T-helper 1 cell (primary cell): Measurements from ENCODE around the gene SERINC5.
A peak's percentile ranks its signal among the peaks of the same experiment; 100 is the strongest.

Experiments
- DNase-seq, 5 donors: peaks; one replicate each; pipeline ENCODE4 v3.0.0-alpha.2; 2012 to 2020

SERINC5 gene

DNA sequence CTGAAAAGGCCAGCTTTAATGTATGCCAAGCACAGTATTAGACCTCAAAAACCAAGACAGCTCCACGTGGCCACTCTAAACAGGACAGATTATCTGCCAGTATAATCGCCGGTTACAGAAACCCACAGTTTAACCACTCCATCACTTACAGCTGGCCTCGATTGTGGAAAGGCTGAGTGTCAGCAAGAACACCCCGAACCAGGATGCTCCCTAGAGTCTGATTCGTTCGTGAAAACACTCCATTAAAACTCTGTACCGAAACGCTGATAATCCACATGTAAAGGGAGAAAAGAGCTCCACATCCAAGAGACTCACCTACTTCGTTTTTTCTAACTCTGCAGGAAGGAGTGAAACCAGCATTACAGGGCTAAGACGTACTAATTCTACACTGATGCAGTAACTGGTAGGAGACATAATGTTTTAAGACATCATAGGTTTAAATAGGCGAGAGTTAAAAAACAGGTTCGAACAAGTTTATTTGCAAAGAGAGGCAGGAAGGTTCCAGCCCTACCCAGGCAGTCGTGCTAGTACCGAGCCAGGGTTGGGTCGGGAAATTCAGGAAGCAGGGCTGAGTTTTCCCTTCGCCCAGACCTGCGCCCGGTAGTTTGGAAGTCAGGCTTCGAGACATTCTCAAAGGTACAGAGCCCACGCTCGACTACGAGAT, 949 bp downstream of the SERINC5 start:
- peak in 2 of 5 donors; percentile 36 to 48 for DNase-seq

DNA sequence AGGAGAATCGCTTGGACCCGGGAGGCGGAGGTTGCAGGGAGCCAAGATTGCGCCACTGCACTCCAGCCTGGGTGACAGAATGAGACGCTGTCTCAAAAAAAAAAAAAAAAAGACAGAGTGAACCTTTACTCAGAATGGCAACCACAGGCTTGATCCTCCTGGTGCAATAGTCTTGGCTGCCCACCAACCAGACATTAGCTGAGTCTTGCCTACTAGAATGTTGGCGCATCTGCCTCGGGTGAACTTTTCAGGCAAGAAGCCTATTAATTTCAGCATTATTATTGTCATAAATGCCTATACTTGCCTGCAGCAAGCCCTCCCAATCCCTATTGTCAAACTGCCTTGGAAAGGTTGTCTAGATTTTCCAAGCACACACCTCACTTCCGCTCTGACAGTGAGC, 4.2 kb downstream of the SERINC5 start:
- DNase-seq: no peak

DNA sequence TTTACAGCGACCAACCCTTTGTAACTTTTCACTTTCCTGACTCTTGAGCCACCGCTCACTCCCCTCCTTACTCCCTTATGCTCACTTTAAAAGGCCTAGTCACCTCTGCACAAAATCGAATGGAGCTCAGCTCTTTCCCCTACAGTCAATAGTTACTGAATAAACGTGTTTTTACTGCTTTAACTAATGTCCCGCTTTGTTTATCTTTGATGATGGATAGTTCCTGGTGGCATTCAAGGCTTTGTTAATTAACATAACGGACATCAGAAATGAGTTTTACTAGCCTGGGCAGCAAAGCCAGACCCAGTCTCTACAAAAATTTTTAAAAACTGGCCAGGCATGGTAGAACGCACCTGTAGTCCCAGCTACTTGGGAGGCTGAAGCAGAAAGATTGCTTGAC, 5.0 kb downstream of the SERINC5 start:
- no peak for DNase-seq

DNA sequence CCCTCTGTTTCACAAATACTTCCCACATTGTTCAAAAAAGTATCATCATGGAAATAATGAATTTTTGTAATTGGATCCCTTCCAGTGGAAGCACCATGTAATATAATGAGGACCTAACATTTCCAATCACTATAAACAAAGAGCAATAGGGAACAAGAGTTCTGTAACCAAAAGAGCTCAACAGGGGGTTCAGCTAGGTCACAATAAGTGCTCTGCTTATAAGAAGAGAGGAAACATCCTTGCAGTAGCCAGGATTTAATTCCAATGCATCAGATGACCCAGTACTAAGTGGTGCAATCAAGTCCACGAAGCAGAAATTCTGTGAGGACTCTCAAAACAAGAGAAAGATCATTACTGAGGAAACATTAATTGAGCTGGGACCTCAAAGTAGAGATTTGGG, 5.9 kb downstream of the SERINC5 start:
- no peak for DNase-seq

DNA sequence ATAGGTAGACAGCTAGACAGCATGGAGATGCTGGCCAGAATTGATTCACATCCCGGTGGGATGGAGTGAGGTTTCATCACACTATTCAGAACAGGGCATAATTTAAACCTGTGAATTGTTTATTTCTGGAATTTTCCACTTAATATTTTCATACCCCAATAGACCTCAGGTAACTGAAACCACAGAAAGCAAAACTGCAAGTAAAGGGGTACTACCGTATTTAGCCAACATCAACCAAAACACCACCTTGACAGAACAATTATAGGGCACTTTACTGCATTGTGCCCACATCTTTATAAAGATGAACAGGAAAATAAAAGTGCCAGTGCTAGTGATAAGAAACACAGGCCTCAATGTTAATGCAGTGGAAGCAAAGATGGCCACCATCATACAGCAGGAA, 7.5 kb downstream of the SERINC5 start:
- no peak for DNase-seq

DNA sequence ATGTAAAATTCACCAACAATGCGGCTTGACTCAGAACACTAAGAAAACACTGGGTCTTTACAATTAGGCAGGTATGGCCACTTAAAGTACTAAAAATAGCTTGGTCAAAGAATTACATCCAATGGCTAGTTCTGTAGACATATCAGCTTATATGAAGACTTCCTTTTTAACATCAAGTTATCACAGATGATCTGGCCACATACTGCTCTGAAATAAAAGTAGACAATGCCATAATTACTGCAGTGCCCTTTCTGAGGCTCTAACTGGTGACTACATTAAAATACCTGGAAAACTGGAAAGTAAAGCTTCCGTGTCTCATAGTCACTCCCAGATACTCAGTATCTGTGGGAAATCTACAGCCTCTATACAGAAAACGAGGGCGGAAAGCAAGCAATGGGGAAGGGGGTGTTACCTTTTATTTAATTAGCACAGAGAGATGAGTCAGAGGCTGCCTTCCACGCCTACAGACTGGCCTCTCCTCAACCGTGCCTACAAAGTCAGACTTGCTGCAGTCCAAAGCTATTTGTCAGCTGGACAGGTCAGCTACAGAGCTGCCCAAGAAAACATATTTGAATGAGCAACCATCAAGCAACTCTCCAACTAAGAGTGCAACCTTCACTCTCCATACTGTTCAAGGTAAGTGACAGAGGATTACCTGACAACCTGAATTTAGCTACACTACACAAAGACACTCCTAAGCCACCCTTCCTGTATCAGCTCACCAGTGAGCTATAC, 8.7 kb downstream of the SERINC5 start:
- DNase-seq: peak in 3 of 5 donors; percentile 18 to 57 (median 36)

DNA sequence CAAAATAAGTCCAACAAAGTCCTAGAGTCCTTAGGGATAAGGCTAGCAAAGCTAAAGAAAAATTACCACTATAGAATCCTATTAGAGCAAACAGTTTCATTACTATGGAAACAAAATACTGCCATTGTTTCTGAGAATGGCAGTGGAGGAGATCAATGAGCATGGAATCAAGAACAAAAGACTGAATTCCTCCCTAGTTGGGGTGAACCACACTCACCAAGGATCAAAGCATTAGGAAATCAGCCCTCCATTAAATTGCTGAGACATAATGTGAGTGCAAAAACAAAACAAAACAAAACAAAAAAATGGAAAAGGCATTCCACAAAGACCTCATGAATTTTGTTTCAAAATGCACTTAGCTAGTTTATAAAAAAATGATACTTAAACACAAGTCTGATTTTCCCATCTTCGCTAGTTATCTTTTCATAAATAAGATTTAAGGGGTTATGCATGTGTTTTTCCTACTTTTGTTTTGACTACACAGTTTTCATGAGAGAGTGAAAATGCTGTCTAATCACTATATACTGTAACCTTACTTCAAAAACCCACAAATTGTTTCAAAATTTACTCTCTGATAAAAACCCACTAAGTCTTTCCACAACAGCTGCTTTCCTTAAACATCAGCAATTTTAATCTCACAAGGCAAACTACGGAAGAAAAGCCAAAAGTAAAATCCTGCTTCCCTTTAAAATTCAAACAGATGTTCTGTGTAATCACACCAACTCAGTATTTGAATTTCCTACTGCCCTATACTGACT, 9.7 kb downstream of the SERINC5 start:
- no peak for DNase-seq

DNA sequence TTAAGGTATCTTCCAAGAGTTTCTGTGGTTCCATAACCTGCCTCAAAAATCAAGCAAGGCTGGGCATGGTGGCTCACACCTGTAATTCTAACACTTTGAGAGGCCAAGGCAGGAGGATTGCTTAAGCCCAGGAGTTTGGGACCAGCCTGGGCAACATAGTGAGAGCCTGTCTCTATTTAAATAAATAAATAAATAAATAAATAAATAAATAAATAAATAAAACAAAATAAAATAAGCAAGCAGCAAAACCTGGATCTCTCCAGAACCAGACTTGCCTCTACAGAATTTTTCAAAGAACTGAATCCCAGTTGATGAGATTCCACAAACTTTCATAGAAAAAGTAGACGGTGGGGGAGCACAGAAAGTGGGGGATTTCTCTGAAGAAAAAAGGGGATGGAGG, 12.3 kb downstream of the SERINC5 start:
- no peak for DNase-seq

DNA sequence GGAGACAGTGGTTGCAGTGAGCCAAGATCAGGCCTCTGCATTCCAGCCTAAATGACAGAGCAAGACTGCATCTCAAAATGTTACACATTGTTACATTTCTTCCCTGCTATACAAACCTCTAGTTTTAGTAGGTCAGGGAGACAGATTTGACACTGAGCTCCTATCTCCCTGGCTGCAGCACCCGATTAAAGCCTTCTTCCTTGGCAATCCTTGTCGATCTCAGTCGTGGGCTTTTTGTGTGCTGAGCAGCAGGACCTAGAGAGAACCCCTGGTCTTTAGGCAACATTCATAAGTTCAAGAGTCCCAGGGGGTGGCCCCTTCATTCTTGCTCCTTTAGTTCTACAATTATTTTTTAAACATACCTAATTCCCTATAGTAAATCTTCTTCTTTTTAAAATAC, 13.0 kb downstream of the SERINC5 start:
- DNase-seq: no peak

DNA sequence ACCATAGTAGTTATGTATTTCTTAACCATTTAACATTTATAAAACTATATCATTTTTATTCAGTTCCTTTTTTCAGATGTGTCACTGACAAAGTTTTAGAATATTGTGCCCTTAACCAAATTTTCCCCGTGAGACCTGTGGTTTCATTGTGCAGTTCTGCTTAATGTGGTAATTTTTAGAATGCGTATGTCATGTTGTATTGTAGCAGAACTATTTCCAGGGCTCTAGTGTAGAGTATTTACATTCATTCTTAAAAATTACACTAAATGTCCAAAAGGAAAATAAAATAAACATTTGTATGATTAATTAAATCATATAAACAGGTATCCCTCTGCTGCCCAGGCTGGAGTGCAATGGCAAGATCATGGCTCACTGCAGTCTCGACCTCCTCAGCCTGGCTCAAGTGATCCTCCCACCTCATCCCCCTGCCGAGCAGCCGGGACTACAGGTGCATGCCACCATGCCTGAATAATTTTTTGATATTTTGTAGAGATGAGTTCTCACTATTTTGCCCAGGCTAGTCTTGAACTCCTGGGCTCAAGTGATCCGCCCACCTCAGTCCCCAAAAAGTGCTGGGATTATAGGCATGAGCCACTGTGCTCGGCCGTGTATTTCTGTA, 15.4 kb downstream of the SERINC5 start:
- no peak for DNase-seq

DNA sequence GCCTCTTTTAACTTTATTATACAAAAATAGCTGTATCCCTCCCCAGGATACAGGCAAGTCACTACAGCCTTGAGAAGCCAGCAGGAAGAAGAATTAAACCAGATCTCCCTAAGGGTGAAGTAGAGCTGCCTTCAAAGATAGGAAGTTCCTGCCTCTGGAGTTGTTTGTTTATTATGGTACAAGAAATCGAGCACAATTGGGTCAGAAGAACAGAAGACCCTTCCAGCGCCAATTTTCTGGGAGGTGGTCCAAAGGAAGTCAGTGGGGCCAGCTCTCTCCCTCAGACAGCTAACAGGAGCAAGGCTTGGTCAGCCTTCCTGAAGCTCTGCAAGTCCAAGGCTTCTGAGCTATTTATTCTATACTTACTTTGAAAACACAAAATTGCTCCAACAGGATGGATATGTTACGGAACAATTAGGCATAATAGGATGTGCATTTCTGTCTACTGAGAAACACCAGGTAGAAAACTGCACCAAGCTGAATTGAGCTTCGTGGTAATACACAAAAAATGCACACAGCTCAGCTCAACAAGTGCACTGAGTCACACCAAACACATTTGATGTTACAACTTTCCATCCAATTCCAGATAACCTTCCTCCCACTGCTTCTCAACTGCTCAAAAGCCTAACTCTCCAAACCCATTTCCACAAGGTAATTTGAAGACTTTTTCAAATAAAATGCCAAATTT, 16.0 kb downstream of the SERINC5 start:
- DNase-seq: no peak

DNA sequence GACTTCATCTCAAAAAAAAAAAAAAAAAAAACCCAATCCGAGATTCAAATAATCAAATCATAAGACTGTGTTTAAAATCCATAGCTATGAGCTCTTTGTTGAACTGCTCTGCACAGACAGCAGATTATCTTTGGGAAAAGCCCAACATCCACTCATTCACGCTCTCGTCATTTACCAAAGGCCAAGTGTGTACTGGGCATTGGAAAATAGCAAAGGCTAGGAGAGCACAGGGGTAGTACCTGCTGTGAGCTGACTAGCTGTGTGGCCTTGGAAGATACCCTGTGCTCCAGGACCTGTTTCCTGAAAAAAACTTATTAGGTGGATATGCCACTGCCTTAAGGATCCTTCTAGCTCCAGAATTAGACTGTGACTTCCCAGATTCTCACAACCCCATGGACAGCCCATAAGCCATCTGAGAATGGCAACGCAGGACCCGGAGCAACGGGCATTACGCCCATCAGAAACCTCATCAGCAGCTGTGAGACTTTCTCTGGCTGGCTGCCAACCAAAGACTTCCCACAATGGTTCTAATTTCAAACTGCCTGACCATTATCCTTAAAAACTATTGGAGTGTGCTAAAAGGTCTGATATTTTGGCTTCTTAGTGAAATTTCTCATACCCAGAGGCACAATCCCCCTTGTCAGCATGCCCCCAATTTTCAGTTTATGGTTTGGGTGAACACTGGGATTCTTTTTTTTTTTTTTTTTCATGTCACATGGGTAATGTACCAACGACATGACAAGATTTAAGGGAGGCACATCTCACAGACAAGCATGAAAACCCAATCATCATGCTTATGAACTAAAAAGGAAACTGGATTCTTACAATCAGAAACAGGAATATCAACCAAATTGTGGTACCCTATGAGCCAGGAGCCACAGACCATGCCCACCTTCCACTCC, 16.8 kb downstream of the SERINC5 start:
- peak in 1 of 5 donors; percentile 19 for DNase-seq

DNA sequence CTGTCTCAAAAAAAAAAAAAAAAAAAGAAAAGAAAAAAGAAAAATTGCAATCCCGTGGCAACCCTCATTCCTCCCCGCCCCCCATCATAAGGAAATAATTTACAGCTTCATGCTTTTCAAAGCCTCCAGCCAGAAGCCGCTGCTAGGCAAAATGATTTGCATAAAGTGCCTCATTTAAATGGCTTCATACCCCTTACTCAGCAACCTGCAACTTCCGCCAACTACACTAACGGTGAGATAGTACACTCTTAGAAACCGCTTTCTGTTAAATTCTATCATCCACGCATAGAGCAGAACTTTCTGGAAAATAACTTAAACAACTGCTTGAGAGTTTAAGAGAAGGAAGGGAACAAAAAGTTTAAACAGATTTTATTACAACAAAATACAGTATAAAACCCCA, 17.8 kb downstream of the SERINC5 start:
- peak in 2 of 5 donors; percentile 21 to 50 for DNase-seq

DNA sequence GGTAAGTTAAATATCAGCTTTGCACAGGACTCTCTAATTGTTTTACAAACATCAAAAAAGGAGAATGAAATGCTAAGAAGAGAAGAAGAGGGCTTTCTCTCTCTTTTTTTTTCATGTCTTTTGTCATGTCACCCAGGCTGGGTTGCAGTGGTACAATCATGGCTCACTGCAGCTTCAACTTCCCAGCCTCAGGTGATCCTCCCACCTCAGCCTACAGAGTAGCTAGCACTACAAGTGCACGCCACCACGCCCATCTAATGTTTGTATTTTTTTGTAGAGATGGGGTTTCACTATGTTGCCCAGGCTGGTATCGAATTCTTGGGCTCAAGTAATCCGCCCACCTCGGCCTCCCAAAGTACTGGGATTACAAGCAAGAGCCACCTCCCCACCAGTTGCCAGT, 18.6 kb downstream of the SERINC5 start:
- no peak for DNase-seq

DNA sequence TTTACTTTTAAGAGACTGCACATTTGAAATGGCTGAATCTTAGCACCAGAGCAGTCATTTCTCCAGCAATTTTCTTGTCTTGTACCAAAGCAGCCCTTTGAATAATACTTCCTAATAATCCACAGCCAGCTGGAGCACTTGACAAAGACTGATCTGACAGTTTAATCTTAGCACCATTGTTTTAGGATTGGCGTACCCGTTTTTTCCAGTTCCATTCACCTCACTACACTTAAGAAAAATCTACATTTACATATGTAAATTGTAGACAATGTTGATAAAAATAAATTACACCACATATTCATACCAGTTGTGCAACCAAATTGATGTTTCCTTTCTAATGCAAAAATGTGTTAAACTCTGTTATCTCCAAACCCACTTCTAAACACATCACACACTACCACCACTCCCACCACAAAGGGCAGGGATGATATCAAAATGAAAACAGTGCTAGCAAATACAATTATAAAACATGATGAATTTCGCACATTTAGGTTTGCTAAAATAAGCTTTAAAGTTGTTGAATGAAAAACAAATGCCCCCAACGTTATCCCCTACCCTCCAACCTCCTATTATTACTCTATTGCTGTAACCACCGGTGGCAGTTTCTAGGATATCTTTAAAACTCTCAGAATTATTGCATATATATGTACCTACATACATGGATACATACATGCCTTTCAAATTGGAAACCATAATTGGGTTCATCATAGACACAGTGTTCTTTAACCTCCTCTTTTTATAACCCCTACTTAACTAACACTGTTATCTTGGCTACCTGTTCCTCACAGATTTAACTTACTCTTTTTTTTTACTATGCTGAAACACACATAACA, 21.5 kb downstream of the SERINC5 start:
- DNase-seq: no peak

DNA sequence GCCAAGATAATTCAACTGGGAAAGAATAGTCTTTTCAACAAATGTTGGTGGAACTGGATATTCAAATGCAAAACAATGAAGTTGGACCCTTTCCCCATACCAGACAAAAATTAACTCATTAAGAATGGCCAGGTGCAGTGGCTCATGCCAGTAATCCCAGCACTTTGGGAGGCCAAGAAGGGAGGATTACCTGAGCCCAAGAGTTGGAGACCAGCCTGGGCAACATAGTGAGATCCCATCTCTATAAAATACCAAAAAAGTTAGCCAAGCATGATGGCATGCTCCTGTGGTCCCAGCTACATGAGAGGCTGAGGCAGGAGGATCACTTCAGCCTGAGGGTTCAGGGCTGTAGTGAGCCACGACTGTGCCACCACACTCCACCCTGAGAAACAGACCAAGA, 24.2 kb downstream of the SERINC5 start:
- no peak for DNase-seq

DNA sequence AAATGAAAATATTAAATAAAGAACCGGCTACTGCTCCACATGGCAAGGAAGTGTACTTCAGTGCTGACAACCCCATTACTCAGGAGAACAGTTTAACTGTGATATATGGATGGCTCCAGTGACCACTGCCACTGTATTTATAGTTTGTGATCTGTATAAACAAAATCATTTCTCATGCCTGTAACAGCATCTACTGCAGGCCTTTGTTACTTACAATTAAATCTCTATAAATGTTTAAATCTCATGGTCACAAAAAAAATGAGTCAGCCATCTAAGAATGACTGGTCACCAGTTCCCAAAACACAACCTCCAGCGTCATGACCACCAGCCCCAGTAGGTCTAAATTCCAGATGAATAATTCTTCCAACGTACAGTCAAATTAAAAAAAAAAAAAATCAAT, 24.6 kb downstream of the SERINC5 start:
- DNase-seq: no peak

DNA sequence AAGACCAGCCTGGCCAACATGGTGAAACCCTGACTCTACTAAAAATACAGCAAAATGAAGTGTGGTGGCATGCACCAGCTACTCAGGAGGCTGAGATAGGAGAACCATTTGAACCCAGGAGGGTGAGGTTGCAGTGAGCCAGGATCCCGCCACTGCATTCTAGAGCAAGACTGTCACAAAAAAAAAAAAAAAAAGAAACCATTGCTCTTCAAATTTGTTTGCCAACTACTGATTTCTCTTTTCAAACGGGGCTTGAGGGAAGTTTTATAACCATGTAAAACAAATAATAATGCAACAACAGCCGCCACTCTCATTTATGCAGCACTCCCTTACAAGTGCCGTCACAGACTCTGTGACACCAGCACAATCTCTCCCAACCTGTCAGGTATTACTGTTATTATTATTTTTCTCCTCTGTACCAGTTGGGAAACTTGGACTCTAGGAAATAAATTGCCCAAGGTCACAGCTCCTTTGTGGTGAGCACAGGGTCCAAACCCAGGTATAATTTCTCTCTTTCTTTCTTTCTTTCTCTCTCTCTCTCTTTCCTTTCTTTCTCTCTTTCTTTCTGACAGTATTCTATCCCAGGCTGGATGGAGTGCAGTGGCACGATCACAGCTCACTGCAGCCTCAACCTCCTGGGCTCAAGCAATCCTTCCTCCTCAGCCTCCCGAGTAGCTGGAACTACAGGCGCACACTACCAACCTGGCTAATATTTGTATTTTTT, 25.4 kb downstream of the SERINC5 start:
- DNase-seq: no peak

DNA sequence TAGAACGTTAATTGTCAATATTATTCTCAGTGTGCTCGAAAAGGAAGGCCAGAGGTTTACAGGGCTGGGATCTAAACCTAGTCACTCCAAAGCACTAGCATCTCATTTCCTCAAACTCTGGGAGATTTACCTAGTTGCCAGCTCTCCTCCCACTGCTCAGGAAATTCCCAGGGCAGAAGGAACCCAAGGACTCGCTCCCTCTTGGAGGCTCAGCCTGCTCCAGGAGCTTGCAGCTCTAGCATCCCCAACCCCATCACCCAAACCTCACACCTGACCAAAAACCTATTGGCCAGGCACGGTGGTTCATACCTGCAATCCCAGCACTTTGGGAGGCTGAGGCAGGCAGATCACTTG, 26.0 kb downstream of the SERINC5 start:
- DNase-seq: no peak

DNA sequence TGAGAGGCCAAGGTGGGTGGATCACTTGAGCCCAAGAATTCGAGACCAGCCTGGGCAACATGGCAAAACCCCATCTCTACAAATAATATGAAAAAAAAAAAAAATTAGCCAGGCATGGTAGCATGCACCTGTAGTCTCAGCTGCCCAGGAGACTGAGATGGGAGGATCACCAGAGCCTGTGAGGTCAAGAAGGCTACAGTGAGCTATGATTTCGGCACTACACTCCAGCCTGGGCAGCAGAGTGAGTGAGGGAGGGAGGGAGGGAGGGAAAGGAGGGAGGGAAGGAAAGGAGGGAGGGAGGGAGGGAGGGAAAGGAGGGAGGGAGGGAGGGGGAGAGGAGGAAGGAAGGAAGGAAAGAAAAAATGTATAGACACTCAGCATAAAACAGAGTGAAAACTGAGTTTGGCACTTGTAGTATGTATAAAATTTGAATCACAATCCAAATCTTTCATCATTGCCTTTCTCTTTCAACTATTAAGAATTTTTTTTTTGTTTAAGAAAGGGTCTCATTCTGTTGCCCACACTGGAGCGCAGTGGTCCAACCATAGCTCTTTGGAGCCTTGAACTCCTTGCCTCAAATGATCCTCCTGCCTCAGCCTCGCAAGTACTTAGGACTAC, 27.8 kb downstream of the SERINC5 start:
- no peak for DNase-seq
